ENCODE data around the gene RFTN2. TPM values are rescaled to one million over a fixed set of nuclear protein-coding genes. Genes with fewer than 3 reads are reported as not detected.

RFTN2 gene
- total and polyA plus RNA-seq, 9 of the 15 experiments (the other 6 are each of a cell fraction or from before 2014, with no cell fraction given): 0.01 to 0.11 (median 0.04) TPM; not detected in 6

GRCh38 chr2:197539734-197540133, 135.7 kb downstream of the RFTN2 start (continued):
- TF ChIP-seq, protein P1, sequence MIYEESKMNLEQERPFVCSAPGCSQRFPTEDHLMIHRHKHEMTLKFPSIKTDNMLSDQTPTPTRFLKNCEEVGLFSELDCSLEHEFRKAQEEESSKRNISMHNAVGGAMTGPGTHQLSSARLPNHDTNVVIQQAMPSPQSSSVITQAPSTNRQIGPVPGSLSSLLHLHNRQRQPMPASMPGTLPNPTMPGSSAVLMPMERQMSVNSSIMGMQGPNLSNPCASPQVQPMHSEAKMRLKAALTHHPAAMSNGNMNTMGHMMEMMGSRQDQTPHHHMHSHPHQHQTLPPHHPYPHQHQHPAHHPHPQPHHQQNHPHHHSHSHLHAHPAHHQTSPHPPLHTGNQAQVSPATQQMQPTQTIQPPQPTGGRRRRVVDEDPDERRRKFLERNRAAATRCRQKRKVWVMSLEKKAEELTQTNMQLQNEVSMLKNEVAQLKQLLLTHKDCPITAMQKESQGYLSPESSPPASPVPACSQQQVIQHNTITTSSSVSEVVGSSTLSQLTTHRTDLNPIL (CRISPR knock-in tag; IDR thresholded peaks at IDR 0.05): no peak

DNA sequence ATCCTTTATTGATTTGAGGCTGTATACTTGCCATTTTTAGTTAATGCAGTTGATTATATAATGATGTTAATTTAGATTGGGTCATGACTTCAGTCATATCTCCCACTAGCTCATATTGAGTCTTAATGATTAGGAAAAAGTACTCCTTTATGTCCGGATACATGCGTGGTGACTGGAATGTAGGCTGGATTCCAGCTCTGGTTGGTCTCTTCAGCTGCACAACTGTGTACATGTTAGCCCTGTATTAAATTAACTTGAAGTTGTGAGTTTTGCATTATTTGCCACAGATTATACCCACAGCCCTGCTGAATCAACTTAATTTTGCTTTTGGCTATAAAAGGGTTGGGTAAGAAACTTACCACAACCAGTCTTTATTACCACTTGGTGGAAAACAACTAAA, 137.0 kb downstream of the RFTN2 start:
- H3K36me3 ChIP-seq (ENCODE audit: control insufficient read depth, insufficient read depth, low read length): peaks cover 57% of the 10 kb centered on the region; the same call in 2 of the 3 replicates
- CTCF ChIA-PET (ENCODE audit: low intra/inter-chr PET ratio): no interaction called here
- in situ Hi-C loops (cut with MboI): no loop called here
- no peaks in the 10 kb centered on the region for H3K9me1 ChIP-seq (ENCODE audit: control insufficient read depth, insufficient read depth, low read length)
- POLR2A ChIA-PET: interaction anchor here (0.6 kb wide), 1 partner anchor 24 kb away, joined by 3 read pairs; no protein-coding TSS in a partner anchor
- H4K20me1 ChIP-seq (replicated peaks; ENCODE audit: control insufficient read depth, insufficient read depth, low read length): no peaks in the 10 kb centered on the region
- no peak overlapping the region for H3K27ac ChIP-seq (ENCODE audit: extremely low read depth, low read depth, low read length)
- no peak overlapping the region for H3K4me3 ChIP-seq
- no peaks in the 10 kb centered on the region for H3K4me1 ChIP-seq (replicated peaks in 1 of 2; ENCODE audit: control insufficient read depth in 2 of 2, insufficient read depth in 2 of 2, low read length in 2 of 2)
- no peaks in the 10 kb centered on the region for H3K27me3 ChIP-seq (ENCODE audit: control insufficient read depth in 2 of 2, insufficient read depth in 2 of 2, low read length in 2 of 2)
- ATAC-seq (no peak), FAIRE-seq (no peak), DNase-seq (ENCODE audit: extremely low read depth in 1 of 4, low spot score in 3 of 4) (no peak)
- BruUV-seq (replicated peaks): no TSS peak
- intact Hi-C loops (cut with micrococcal nuclease): no loop called here
- no peaks in the 10 kb centered on the region for H3K9me3 ChIP-seq (replicated peaks; ENCODE audit: control insufficient read depth, insufficient read depth, low read depth, low read length)
- peaks cover 5% of the 10 kb centered on the region; the same call in 2 of the 3 replicates for H3K79me2 ChIP-seq (ENCODE audit: control insufficient read depth, insufficient read depth, low read length)
- TF ChIP-seq ZNF23 (CRISPR knock-in tag; IDR thresholded peaks at IDR 0.05) (no peak), PHB (CRISPR knock-in tag; IDR thresholded peaks at IDR 0.05) (no peak), RFX5 (IDR thresholded peaks at IDR 0.05; ENCODE audit: low read depth, low read length) (no peak), TSHZ1 (CRISPR knock-in tag; IDR thresholded peaks at IDR 0.05) (no peak), ILF3 (IDR thresholded peaks at IDR 0.05; ENCODE audit: borderline replicate concordance) (no peak), GTF2A2 (tag; IDR thresholded peaks at IDR 0.05) (no peak), SMAD2 (IDR thresholded peaks at IDR 0.05; ENCODE audit: low read depth, low read length) (no peak), ILK (tag; IDR thresholded peaks at IDR 0.05; ENCODE audit: borderline replicate concordance, low read depth) (no peak)
- 80% methylated on average over 2 of the region's 2 CpGs for WGBS (ENCODE audit: insufficient coverage, low coverage, missing lambda C conversion rate)
- H2AFZ ChIP-seq (ENCODE audit: low read depth, low read length): no peak overlapping the region
- no peak overlapping the region for H3K4me2 ChIP-seq (ENCODE audit: insufficient read depth, low read length)
- H3K9ac ChIP-seq (ENCODE audit: insufficient read depth in 1 of 2, low read depth in 2 of 2, low read length in 2 of 2): no peak overlapping the region

All from K562 (cell line).